Mucosa of descending colon (tissue), 3 donors: ENCODE data around the gene DLST. TPM values are rescaled to one million over a fixed set of nuclear protein-coding genes. Genes with fewer than 3 reads are reported as not detected.

Experiments
- ATAC-seq: fragments of 200-7000 bp; cut with Tn5 transposase; one replicate; pipeline ENCODE4 v1.9.1; 2020; ENCODE audit warnings: mild to moderate bottlenecking, moderate library complexity
- DNase-seq, 3 donors: peaks; one replicate each; pipeline ENCODE4 v3.0.0-alpha.2; 2020
- H3K36me3 ChIP-seq: fragments of 200-600 bp; one replicate; pipeline ENCODE4 v1.8.0; 2021; ENCODE audit warnings: low read depth, mild to moderate bottlenecking
- H3K4me1 ChIP-seq: fragments of 200-600 bp; one replicate; pipeline ENCODE4 v1.8.0; 2021; ENCODE audit warnings: low read depth, mild to moderate bottlenecking
- H3K4me3 ChIP-seq: fragments of 200-600 bp; one replicate; pipeline ENCODE4 v1.8.0; 2021; ENCODE audit warnings: mild to moderate bottlenecking
- H3K9me3 ChIP-seq: fragments of 200-600 bp; one replicate; pipeline ENCODE4 v1.8.0; 2021; ENCODE audit warnings: mild to moderate bottlenecking
- intact Hi-C, 2 donors: fragments of 100-400 bp; cut with DNase I in 1 of 2; cut with micrococcal nuclease in 1 of 2; formaldehyde crosslinking; loops; one replicate each; pipeline versions ENCODE4 v1.11.0 to v1.11.1; 2022; cut with DNase I, micrococcal nuclease
- total RNA-seq, 3 donors: library from RNA; stranded (reverse); fragmentation: NEBNext Ultra II Directional in 2 of 3; extraction: Animal tissue kit (Norgen Biotek cat#: 25700) in 2 of 3; gene quantifications; one replicate each; pipeline versions ENCODE4 v1.2.1 to v1.2.4, GENCODE V29; 2021 to 2023
- TF ChIP-seq, protein P1 (sequence below): fragments of 200-600 bp; IDR thresholded peaks from one replicate; pipeline ENCODE4 v1.8.0; 2022; ENCODE audit warnings: antibody characterized with exemption, mild to moderate bottlenecking
- donor health status: DM: no; HTN: no; CAD: no; lungs with moderate emphysema.
- donor health status: DM: no; HTN: no; CAD: no.
- donor health status: DM: no; HTN: yes; CAD: no.

DLST gene
- total RNA-seq, 3 donors from 2014 or later = 106 to 125 (median 121) TPM

DNA sequence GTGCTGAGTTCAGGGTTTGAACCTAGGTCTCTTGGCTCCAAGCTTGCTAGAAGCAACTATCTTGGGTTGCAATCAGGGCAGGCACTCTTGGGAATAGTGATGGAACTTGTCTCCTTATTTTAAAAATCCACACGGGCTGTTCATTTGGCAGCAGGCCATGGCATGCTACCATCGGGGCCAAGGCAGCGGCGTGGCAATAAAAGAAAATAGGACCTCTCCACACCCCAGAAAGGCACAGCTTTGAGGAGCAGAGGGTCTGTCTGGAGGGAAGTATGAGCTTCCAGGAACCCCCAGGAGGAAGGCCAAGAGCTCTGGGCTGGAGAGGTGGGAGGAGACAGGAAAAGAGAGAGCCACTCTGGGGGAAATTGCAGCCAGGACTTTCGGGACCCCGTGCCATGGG lies 26.0 kb downstream of the DLST start:
- H3K9me3 ChIP-seq = no peaks in the 10 kb centered on the region
- ATAC-seq (no peak), DNase-seq (no peak)
- TF ChIP-seq, protein P1, sequence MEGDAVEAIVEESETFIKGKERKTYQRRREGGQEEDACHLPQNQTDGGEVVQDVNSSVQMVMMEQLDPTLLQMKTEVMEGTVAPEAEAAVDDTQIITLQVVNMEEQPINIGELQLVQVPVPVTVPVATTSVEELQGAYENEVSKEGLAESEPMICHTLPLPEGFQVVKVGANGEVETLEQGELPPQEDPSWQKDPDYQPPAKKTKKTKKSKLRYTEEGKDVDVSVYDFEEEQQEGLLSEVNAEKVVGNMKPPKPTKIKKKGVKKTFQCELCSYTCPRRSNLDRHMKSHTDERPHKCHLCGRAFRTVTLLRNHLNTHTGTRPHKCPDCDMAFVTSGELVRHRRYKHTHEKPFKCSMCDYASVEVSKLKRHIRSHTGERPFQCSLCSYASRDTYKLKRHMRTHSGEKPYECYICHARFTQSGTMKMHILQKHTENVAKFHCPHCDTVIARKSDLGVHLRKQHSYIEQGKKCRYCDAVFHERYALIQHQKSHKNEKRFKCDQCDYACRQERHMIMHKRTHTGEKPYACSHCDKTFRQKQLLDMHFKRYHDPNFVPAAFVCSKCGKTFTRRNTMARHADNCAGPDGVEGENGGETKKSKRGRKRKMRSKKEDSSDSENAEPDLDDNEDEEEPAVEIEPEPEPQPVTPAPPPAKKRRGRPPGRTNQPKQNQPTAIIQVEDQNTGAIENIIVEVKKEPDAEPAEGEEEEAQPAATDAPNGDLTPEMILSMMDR = no peak
- peaks cover 12% of the 10 kb centered on the region for H3K4me1 ChIP-seq
- peaks cover 5% of the 10 kb centered on the region for H3K36me3 ChIP-seq
- intact Hi-C loops = loop anchor here in 1 of 2 donors (5.0 kb wide), 1 partner anchor 45 kb away; no protein-coding TSS in a partner anchor
- no peak overlapping the region for H3K4me3 ChIP-seq

DNA sequence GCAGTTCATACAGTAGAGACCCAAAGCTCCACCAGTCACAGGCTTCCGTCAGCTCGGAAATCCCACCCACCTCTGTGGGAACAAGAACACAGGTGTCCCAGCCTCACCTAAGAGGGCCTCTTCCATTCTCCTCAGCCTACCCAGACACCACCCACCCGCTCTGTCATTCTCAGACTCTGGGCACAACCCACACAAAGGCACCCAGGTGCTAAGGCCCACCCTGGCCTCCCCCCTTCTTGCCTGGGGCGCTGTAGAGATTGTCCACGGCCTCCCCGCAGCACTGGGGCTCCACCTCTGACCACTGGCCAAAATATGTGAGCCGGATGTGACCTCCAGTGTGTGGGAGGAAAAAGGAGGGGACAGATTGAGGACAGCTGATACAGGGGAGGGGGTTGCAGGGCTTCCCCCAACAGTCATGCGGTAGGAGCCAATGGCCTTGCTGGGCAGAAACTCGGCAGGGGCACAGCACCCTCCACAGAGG lies 27.2 kb downstream of the DLST start:
- Histone ChIP-seq H3K36me3 (no peaks in the 10 kb centered on the region), H3K4me1 (peaks cover 12% of the 10 kb centered on the region), H3K4me3 (no peak overlapping the region), H3K9me3 (no peaks in the 10 kb centered on the region)
- intact Hi-C loops = loop anchor here in 1 of 2 donors (5.0 kb wide), 1 partner anchor 47 kb away; no protein-coding TSS in a partner anchor
- TF ChIP-seq, protein P1 = no peak
- ATAC-seq (no peak), DNase-seq (no peak)

DNA sequence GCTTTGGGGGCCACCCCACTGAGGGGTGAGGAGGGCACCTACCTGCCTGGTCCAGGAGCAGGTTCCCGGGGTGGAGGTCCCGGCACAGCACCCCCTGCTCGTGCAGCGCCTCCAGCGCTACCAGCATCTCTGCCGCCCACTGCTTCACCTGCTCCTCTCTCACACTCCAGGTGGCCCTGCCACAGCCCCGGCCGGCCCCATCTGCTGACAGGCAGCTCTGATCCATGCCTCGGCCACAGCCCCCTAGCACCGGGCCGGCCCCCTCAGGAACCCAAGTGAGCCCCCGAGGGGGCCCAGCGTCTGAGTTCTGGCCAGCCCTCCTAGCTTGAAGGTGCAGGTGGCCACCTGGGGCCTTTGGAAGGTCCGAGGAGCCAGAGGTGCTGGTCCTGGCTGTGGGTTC lies 27.8 kb downstream of the DLST start:
- TF ChIP-seq, protein P1 = no peak
- Histone ChIP-seq H3K4me3 (no peak overlapping the region), H3K36me3 (no peaks in the 10 kb centered on the region), H3K4me1 (peaks cover 12% of the 10 kb centered on the region), H3K9me3 (no peaks in the 10 kb centered on the region)
- DNase-seq = no peak
- ATAC-seq = no peak
- intact Hi-C loops = loop anchor here in 1 of 2 donors (5.0 kb wide), 1 partner anchor 47 kb away; no protein-coding TSS in a partner anchor

DNA sequence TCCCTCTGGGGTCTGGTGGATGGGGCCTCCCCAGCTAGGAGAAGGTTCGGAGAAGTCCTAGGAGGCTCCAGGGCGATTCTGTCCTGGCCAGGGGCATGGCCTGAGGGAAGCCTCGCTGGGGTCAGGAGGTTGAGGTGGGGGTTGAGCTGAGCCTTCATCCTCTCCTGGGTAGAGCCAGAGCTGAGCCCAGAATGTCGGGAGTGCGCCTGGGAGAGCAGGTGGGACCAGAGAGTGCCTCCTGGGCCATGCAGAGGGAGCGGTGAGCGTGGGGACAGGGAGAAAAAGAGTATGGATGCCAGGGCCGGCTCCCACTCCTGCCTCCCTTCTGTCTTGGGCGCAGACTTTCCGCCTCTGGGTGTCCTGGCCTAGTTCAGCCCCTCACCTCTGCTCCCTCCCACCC lies 28.2 kb downstream of the DLST start:
- intact Hi-C loops = loop anchor here in 1 of 2 donors (5.0 kb wide), 1 partner anchor 48 kb away; no protein-coding TSS in a partner anchor
- Histone ChIP-seq H3K36me3 (no peaks in the 10 kb centered on the region), H3K4me3 (no peak overlapping the region), H3K9me3 (no peaks in the 10 kb centered on the region), H3K4me1 (peaks cover 12% of the 10 kb centered on the region)
- no peak for ATAC-seq
- DNase-seq = no peak
- TF ChIP-seq, protein P1 = no peak

DNA sequence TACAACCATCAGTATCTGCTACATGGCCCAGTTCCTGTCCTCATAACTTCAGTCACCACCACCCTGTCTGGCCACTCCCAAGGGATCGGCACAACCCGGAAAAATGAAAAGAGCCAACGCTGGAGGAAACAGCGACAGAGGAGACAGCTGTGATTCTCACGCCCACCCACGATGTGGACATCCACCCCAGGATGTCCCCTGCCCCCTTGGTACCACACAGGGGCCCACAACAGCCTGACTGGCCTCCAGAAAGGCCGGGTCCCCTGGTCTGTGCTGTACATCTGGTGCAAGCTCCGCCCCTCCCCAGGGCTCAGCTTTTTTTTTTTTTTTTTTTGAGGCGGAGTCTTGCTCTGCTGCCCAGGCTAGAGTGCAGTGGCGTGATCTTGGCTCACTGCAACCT lies 28.8 kb downstream of the DLST start:
- H3K4me3 ChIP-seq = no peak overlapping the region
- TF ChIP-seq, protein P1 = no peak
- H3K9me3 ChIP-seq = no peaks in the 10 kb centered on the region
- peak; percentile 69 for ATAC-seq
- peak in 2 of 3 donors; percentile 49 to 61 for DNase-seq
- no peaks in the 10 kb centered on the region for H3K36me3 ChIP-seq
- intact Hi-C loops = no loop called here
- peaks cover 12% of the 10 kb centered on the region for H3K4me1 ChIP-seq
